GM12892 (cell line): Measurements from ENCODE around the gene RAET1G.
"Not testable (repeated sequence)": the region's sequence is repeated elsewhere in the genome, so short reads cannot be mapped to it uniquely, and the experiment has no call there.

ENCODE experiments used
- POLR2A ChIP-seq: IDR thresholded peaks from 2 replicates; pipeline ENCODE4 v1.6.1; 2011; ENCODE audit warnings: low read depth, low read length, control low read depth
- POLR2AphosphoS5 ChIP-seq: IDR thresholded peaks from 2 replicates; pipeline ENCODE4 v1.6.1; 2011; ENCODE audit warnings: low read depth, low read length, control low read depth
- TAF1 ChIP-seq: IDR thresholded peaks from 2 replicates; pipeline ENCODE4 v1.6.1; 2011; ENCODE audit warnings: low read depth, mild to moderate bottlenecking, control low read depth, low read length, borderline replicate concordance

DNA sequence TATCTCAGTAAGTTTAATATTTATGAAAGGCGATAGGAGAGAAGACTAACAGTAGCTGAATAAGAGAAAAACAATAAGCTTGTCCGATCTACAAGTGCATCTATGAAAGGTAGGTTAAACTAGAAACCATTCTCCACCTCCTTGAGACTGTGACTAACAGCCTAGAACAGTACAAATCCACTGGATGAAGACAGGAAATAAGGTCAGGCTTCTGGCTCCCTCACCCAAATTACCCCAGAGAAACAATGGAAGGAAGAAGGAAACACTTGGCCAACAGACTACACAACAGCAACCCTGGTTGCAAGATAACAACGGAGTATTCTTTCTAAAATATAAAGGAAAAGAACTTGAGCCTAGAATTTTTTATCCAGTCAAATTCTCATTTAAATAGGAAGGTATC, 35.2 kb upstream of the RAET1G start:
- TF ChIP-seq TAF1, POLR2A, POLR2AphosphoS5: not testable (repeated sequence)
